Spleen (tissue), 11 donors: Measurements from ENCODE around the gene MARS1. TPM values are rescaled to one million over a fixed set of nuclear protein-coding genes. Genes with fewer than 3 reads are reported as not detected.
"Not testable (repeated sequence)": the region's sequence is repeated elsewhere in the genome, so short reads cannot be mapped to it uniquely, and the experiment has no call there.

Source experiments
- DNase-seq: peaks from one replicate; pipeline ENCODE4 v3.0.0-alpha.2; 2020
- H3K27ac ChIP-seq, 8 donors: fragments of 200-600 bp; sonication (generic) in 7 of 8; 1 replicate in 4 of 8; 2 replicates in 4 of 8; pipeline versions ENCODE4 v1.5.0 to v1.8.0; 2016 to 2021; ENCODE audit warnings: inconsistent platforms in 4 of 8, mild to moderate bottlenecking in 4 of 8, moderate library complexity in 1 of 8
- H3K27me3 ChIP-seq, 7 donors: fragments of 200-600 bp; sonication (generic) in 6 of 7; replicated peaks in 1 of 7; 1 replicate in 4 of 7; 2 replicates in 3 of 7; pipeline versions ENCODE4 v1.5.0 to v1.8.0; 2016 to 2021; ENCODE audit warnings: inconsistent platforms in 3 of 7, mild to moderate bottlenecking in 1 of 7
- H3K36me3 ChIP-seq, 6 donors: fragments of 200-600 bp; sonication (generic) in 5 of 6; 1 replicate in 4 of 6; 2 replicates in 2 of 6; pipeline versions ENCODE4 v1.5.0 to v1.8.0; 2016 to 2021; ENCODE audit warnings: inconsistent platforms in 2 of 6
- H3K4me1 ChIP-seq, 6 donors: fragments of 200-600 bp; sonication (generic) in 5 of 6; 1 replicate in 3 of 6; 2 replicates in 3 of 6; pipeline versions ENCODE4 v1.5.0 to v1.8.0; 2016 to 2021; ENCODE audit warnings: inconsistent platforms in 3 of 6
- H3K4me3 ChIP-seq, 8 donors: fragments of 200-600 bp; sonication (generic) in 7 of 8; 1 replicate in 4 of 8; 2 replicates in 4 of 8; pipeline versions ENCODE4 v1.5.0 to v1.8.0; 2016 to 2021; ENCODE audit warnings: inconsistent platforms in 4 of 8, mild to moderate bottlenecking in 4 of 8, moderate library complexity in 2 of 8
- H3K9me3 ChIP-seq, 8 donors: fragments of 200-600 bp; sonication (generic) in 7 of 8; 1 replicate in 4 of 8; 2 replicates in 4 of 8; pipeline versions ENCODE4 v1.5.0 to v1.8.0; 2016 to 2021; ENCODE audit warnings: inconsistent platforms in 4 of 8
- CTCF ChIP-seq, 11 experiments: fragments of 200-600 bp in 7 of 11; fragments of 450-650 bp in 4 of 11; sonication (generic) in 4 of 11; IDR thresholded peaks in 8 of 11; conservative IDR thresholded peaks in 3 of 11; 1 replicate in 7 of 11; 2 replicates in 4 of 11; pipeline versions ENCODE4 v1.4.0 to v1.8.0; 2016 to 2021; ENCODE audit warnings: antibody characterized with exemption in 11 of 11, inconsistent platforms in 4 of 11, mild to moderate bottlenecking in 1 of 11
- POLR2A ChIP-seq, 3 donors: fragments of 450-650 bp; IDR thresholded peaks; one replicate each; pipeline ENCODE4 v1.5.1; 2017; ENCODE audit warnings: antibody characterized with exemption in 3 of 3, mild to moderate bottlenecking in 1 of 3
- POLR2AphosphoS5 ChIP-seq, 3 donors: sonication (generic); formaldehyde crosslinking; IDR thresholded peaks; one replicate each; pipeline ENCODE4 v1.5.1; 2017; ENCODE audit warnings: antibody characterized with exemption in 3 of 3
- WGBS, 5 donors: extraction: QIAGEN DNeasy Blood & Tissue Kit in 3 of 5; methylation state at CpG; one replicate each; pipeline versions ENCODE4 v1.1.5 to v1.1.7; 2013 to 2018; 5-methylcytosine and 5-hydroxymethylcytosine counted together
- intact Hi-C: fragments of 100-400 bp; cut with DNase I; formaldehyde crosslinking; loops from one replicate; pipeline ENCODE4 v1.15.0; 2023; ENCODE audit warnings: low total_unique reads
- polyA plus RNA-seq, 3 donors: library from polyadenylated mRNA; stranded (reverse); fragments of 200-250 nt; gene quantifications; one replicate each; pipeline ENCODE4 v1.2.1, GENCODE V29; 2013
- total RNA-seq, 7 donors: library from RNA; depleted of rRNA in 3 of 7; stranded (reverse); fragments of >200 nt in 3 of 7; fragmentation: NEBNext Ultra II Directional in 4 of 7; extraction: Animal tissue kit (Norgen Biotek cat#: 25700) in 4 of 7; gene quantifications; one replicate each; pipeline versions ENCODE4 v1.1.0 to v1.2.1, GENCODE V29; 2016 to 2021
- donor health status: healthy with polysubstance abuse.
- donor health status: DM: no; HTN: no; CAD: no; lungs with moderate emphysema.
- donor health status: DM: no; HTN: no; CAD: no.
- donor health status: Bipolar disorder and iron deficiency.
- donor health status: healthy.
- donor health status: DM: no; HTN: no; CAD: no.
- donor health status: DM: yes; HTN: yes; CAD: no.

Gene MARS1
- total and polyA plus RNA-seq, 10 donors = 67.4 to 186 (median 101) TPM

GRCh38 chr12:57489157-57489641, 1.3 kb downstream of the MARS1 start:
- peaks cover 3 to 46% (median 35%) of the 10 kb centered on the region in 6 donors for H3K36me3 ChIP-seq
- peak overlapping the region in 1 of 8 donors; percentile 92 for H3K27ac ChIP-seq
- no peaks in the 10 kb centered on the region for H3K27me3 ChIP-seq
- H3K4me3 ChIP-seq = peak overlapping the region in 5 of 8 donors; percentile 61 to 90 (median 76)
- peaks cover 15 to 34% (median 20%) of the 10 kb centered on the region in 6 donors for H3K4me1 ChIP-seq
- peak; percentile 49 for DNase-seq
- TF ChIP-seq CTCF (IDR thresholded peaks at IDR 0.05 in 8 of 11, conservative IDR thresholded peaks at IDR 0.05 in 3 of 11) (no peak), POLR2A (IDR thresholded peaks at IDR 0.05) (no peak), POLR2AphosphoS5 (IDR thresholded peaks at IDR 0.05) (no peak)
- H3K9me3 ChIP-seq = no peaks in the 10 kb centered on the region
- WGBS, 5 donors = 85 to 97% (median 89%) methylated on average over 5 of the region's 5 CpGs
- intact Hi-C loops = no loop called here

GRCh38 chr12:57490126-57490525, 2.3 kb downstream of the MARS1 start:
- peak; percentile 62 for DNase-seq
- Histone ChIP-seq H3K4me1 (peaks cover 15 to 34% (median 20%) of the 10 kb centered on the region in 6 donors), H3K4me3 (no peak overlapping the region), H3K36me3 (peaks cover 3 to 56% (median 40%) of the 10 kb centered on the region in 6 donors), H3K9me3 (no peaks in the 10 kb centered on the region), H3K27ac (no peak overlapping the region), H3K27me3 (no peaks in the 10 kb centered on the region)
- intact Hi-C loops = no loop called here
- TF ChIP-seq CTCF (IDR thresholded peaks at IDR 0.05 in 8 of 11, conservative IDR thresholded peaks at IDR 0.05 in 3 of 11) (no peak), POLR2AphosphoS5 (IDR thresholded peaks at IDR 0.05) (no peak), POLR2A (IDR thresholded peaks at IDR 0.05) (no peak)
- WGBS, 5 donors = 95 to 100% (median 98%) methylated on average over 2 to 4 of the region's 4 CpGs

- Histone ChIP-seq H3K9me3 (no peaks in the 10 kb centered on the region), H3K27me3 (no peaks in the 10 kb centered on the region), H3K4me1 (peaks cover 15 to 34% (median 20%) of the 10 kb centered on the region in 6 donors), H3K36me3 (peaks cover 3 to 71% (median 49%) of the 10 kb centered on the region in 6 donors), H3K4me3 (no peak overlapping the region), H3K27ac (no peak overlapping the region)
- no peak for TF ChIP-seq POLR2AphosphoS5 (IDR thresholded peaks at IDR 0.05)
- no peak for TF ChIP-seq POLR2A (IDR thresholded peaks at IDR 0.05)
- no peak for TF ChIP-seq CTCF (IDR thresholded peaks at IDR 0.05 in 8 of 11, conservative IDR thresholded peaks at IDR 0.05 in 3 of 11)
- DNase-seq = peak; percentile 25
- 91 to 96% (median 94%) methylated on average over 15 of the region's 15 CpGs for WGBS, 5 donors
- intact Hi-C loops = no loop called here
These were observed 3.8 kb downstream of the MARS1 start for GRCh38 chr12:57491393-57492280.

GRCh38 chr12:57495051-57495701, 7.3 kb downstream of the MARS1 start:
- H3K4me1 ChIP-seq, H3K27me3 ChIP-seq, H3K9me3 ChIP-seq, H3K27ac ChIP-seq, H3K4me3 ChIP-seq, intact Hi-C loops: not testable (repeated sequence)
- 93 to 97% (median 97%) methylated on average over 23 to 46 of the region's 48 CpGs for WGBS, 5 donors
- DNase-seq = peak; percentile 46
- H3K36me3 ChIP-seq = peaks cover 3 to 91% (median 67%) of the 10 kb centered on the region in 6 donors
